Activated T-helper 1 cell treated with anti-CD3 and anti-CD28 coated beads, Interleukin-12 subunit alpha, Interleukin-12 subunit beta, Interleukin-2, Interleukin-4 antibody, amounts not matched to agents 30 ng/mL and 10 ng/mL and 1 ng/mL, durations not matched to agents 14 hours and 24 hours and 36 hours (primary cell): ENCODE data around the gene CD19. TPM values are rescaled to one million over a fixed set of nuclear protein-coding genes. Genes with fewer than 3 reads are reported as not detected.
A peak's percentile ranks its signal among the peaks of the same experiment; 100 is the strongest.
"Not testable (repeated sequence)": the region's sequence is repeated elsewhere in the genome, so short reads cannot be mapped to it uniquely, and the experiment has no call there.

Experiments
- DNase-seq: peaks from one replicate; pipeline ENCODE4 v3.0.0; 2021; ENCODE audit warnings: low spot score
- H3K27ac Mint-ChIP-seq: one replicate; pipeline ENCODE4 v1.8.0; 2021; ENCODE audit warnings: mild to moderate bottlenecking, mixed read lengths
- H3K27me3 Mint-ChIP-seq: one replicate; pipeline ENCODE4 v1.8.0; 2022; ENCODE audit warnings: mild to moderate bottlenecking, moderate library complexity, mixed read lengths; ENCODE audit not compliant: insufficient read depth
- H3K36me3 Mint-ChIP-seq: one replicate; pipeline ENCODE4 v1.8.0; 2021; ENCODE audit warnings: low read depth, mixed read lengths
- H3K4me1 Mint-ChIP-seq: one replicate; pipeline ENCODE4 v1.8.0; 2021; ENCODE audit warnings: low read depth, mixed read lengths
- H3K4me3 Mint-ChIP-seq: one replicate; pipeline ENCODE4 v1.8.0; 2021; ENCODE audit warnings: mild to moderate bottlenecking, moderate library complexity, mixed read lengths
- H3K9me3 Mint-ChIP-seq: one replicate; pipeline ENCODE4 v1.8.0; 2021; ENCODE audit warnings: mixed read lengths
- intact Hi-C: fragments of 100-400 bp; cut with micrococcal nuclease; formaldehyde crosslinking; loops from one replicate; pipeline ENCODE4 v1.15.1; 2024
- total RNA-seq: library from RNA; stranded (reverse); gene quantifications from 2 replicates; pipeline ENCODE4 v1.2.3, GENCODE V29; 2022

CD19 gene
- not detected in 2 replicates for total RNA-seq

- peaks cover 19% of the 10 kb centered on the region for H3K4me1 Mint-ChIP-seq
Observed at GRCh38 chr16:28931801-28932225, at the start of gene CD19. Gene CD19 (plus strand): TSS chr16:28931971. CDS start chr16:28932001, 30 bp downstream.

DNA sequence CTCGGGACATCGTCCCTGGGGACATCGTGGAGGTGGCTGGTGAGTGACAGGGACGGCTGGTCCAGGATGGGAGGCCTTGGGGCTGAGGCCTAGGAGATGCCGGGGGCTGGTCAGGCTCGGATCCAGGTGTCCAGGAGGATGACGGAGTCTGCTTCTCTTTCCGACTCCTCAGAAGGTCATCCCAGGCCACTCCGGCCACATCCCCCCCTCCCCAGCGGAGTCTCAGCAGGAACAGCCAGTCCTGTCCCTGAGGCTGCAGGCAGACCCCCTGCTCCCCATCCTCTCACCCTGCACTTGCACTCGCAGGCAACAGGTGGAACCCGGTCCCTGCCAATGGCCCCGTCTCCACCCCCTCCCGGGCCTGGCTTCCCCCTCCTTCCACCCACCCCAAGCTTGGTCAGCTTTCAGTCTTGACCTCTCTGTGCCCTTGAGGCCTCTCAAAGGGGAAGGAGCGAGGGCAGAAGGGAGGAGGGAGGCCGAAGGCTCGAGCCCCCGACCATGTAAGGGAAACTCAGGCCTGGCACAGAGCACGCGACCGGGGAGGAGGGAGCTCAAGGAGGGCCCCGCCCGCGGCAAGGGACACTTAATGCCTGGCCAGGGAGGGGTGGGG, 49.1 kb upstream of the CD19 start:
- intact Hi-C loops, result no loop called here
- DNase-seq, result no peak
- Mint-ChIP-seq H3K27me3 (peaks cover 2% of the 10 kb centered on the region), H3K9me3 (no peaks in the 10 kb centered on the region), H3K4me1 (peaks cover 18% of the 10 kb centered on the region), H3K27ac (no peak overlapping the region), H3K36me3 (no peaks in the 10 kb centered on the region), H3K4me3 (no peak overlapping the region)

More at GRCh38 chr16:28931801-28932225, at the start of gene CD19:
- Mint-ChIP-seq H3K27me3 (no peaks in the 10 kb centered on the region), H3K9me3 (no peaks in the 10 kb centered on the region), H3K36me3 (peaks cover 2% of the 10 kb centered on the region), H3K4me3 (no peak within 1 kb of the TSS), H3K27ac (no peak within 1 kb of the TSS)
- intact Hi-C loops, result no loop called here
- no peak for DNase-seq

GRCh38 chr16:28883221-28883996, 48.4 kb upstream of the CD19 start:
- peak overlapping the region; percentile 25 for H3K27ac Mint-ChIP-seq
- no peaks in the 10 kb centered on the region for H3K9me3 Mint-ChIP-seq
- intact Hi-C loops, result no loop called here
- no peak for DNase-seq
- peaks cover 2% of the 10 kb centered on the region for H3K27me3 Mint-ChIP-seq
- H3K4me1 Mint-ChIP-seq, result peaks cover 18% of the 10 kb centered on the region
- no peak overlapping the region for H3K4me3 Mint-ChIP-seq
- H3K36me3 Mint-ChIP-seq, result no peaks in the 10 kb centered on the region

DNA sequence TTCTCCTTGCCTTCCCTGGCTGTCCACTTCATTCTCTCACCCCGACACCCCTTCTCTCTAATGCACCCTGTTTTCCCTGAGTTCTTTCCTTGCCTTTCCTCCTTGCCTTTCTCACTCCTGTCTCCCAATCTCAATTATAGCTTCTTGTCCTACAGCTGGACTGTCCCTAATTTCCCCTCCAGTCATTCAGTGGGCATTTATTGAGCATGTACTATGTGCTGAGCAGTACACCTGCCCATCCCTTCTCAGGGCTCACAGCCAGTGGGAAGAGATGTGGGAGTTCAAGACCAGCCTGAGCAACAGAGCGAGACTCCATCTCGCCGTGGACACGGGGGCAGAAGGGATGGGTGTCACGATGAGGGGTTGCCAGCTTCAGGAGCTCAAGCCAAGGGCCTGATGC, 47.7 kb upstream of the CD19 start:
- no peak for DNase-seq
- Mint-ChIP-seq H3K9me3 (no peaks in the 10 kb centered on the region), H3K27ac (peak overlapping the region; percentile 25), H3K4me1 (peaks cover 12% of the 10 kb centered on the region), H3K4me3 (no peak overlapping the region), H3K36me3 (no peaks in the 10 kb centered on the region), H3K27me3 (peaks cover 2% of the 10 kb centered on the region)
- intact Hi-C loops, result no loop called here

DNA sequence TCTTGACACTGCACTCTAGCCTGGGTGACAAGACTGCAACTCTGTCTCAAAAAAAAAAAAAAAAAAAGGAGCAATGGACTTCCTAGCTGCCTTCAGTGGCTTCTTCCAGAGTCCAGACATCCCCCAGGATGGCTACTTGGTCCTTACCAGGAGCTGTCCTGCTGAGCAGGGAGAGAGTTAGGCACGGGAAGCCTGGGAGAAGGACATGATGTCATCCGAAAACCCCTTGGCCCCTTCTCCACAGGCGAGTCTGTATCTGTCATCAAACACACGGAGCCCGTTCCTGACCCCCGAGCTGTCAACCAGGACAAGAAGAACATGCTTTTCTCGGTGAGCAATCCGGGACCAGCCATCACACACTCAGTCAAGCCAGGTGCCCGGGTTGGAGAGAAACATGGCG, 44.8 kb upstream of the CD19 start:
- Mint-ChIP-seq H3K4me1 (no peaks in the 10 kb centered on the region), H3K36me3 (no peaks in the 10 kb centered on the region), H3K4me3 (no peak overlapping the region), H3K9me3 (no peaks in the 10 kb centered on the region), H3K27me3 (no peaks in the 10 kb centered on the region), H3K27ac (no peak overlapping the region)
- intact Hi-C loops, result no loop called here
- DNase-seq, result no peak

DNA sequence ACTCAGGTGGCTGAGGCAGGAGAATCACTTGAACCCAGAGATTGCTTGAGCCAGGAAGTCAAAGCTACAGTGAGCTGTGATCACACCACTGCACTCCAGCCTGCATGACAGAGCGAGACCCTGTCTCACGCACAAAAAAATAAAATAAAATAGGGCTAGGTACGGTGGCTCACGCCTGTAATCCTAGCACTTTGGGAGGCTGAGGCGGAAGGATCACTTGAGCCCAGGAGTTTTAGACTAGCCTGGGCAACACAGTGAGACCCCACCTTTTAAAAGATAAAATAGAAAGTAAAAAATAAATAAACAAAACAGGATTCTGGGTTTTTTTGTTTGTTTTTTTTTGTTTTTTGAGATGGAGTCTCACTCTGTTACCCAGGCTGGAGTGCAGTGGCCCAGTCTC, 41.4 kb upstream of the CD19 start:
- H3K27ac Mint-ChIP-seq, H3K9me3 Mint-ChIP-seq, H3K27me3 Mint-ChIP-seq, intact Hi-C loops, H3K36me3 Mint-ChIP-seq, H3K4me1 Mint-ChIP-seq, H3K4me3 Mint-ChIP-seq, DNase-seq: not testable (repeated sequence)

- H3K36me3 Mint-ChIP-seq, result no peaks in the 10 kb centered on the region
- intact Hi-C loops, result no loop called here
- DNase-seq, result no peak
- H3K27me3 Mint-ChIP-seq, result peaks cover 1% of the 10 kb centered on the region
- no peak overlapping the region for H3K4me3 Mint-ChIP-seq
- H3K27ac Mint-ChIP-seq, result no peak overlapping the region
- H3K4me1 Mint-ChIP-seq, result no peaks in the 10 kb centered on the region
- H3K9me3 Mint-ChIP-seq, result no peaks in the 10 kb centered on the region
Observed at GRCh38 chr16:28891964-28892890, 39.5 kb upstream of the CD19 start.

- Mint-ChIP-seq H3K9me3 (no peaks in the 10 kb centered on the region), H3K27me3 (peaks cover 1% of the 10 kb centered on the region), H3K36me3 (no peaks in the 10 kb centered on the region), H3K27ac (no peak overlapping the region), H3K4me1 (no peaks in the 10 kb centered on the region), H3K4me3 (no peak overlapping the region)
- intact Hi-C loops, result no loop called here
- no peak for DNase-seq
Observed at GRCh38 chr16:28893291-28893690, 38.5 kb upstream of the CD19 start.

GRCh38 chr16:28895609-28896008, 36.2 kb upstream of the CD19 start:
- H3K4me1 Mint-ChIP-seq, result no peaks in the 10 kb centered on the region
- H3K36me3 Mint-ChIP-seq, result no peaks in the 10 kb centered on the region
- intact Hi-C loops, result no loop called here
- no peaks in the 10 kb centered on the region for H3K9me3 Mint-ChIP-seq
- H3K27me3 Mint-ChIP-seq, result peaks cover 1% of the 10 kb centered on the region
- DNase-seq, result no peak
- no peak overlapping the region for H3K4me3 Mint-ChIP-seq
- H3K27ac Mint-ChIP-seq, result no peak overlapping the region

DNA sequence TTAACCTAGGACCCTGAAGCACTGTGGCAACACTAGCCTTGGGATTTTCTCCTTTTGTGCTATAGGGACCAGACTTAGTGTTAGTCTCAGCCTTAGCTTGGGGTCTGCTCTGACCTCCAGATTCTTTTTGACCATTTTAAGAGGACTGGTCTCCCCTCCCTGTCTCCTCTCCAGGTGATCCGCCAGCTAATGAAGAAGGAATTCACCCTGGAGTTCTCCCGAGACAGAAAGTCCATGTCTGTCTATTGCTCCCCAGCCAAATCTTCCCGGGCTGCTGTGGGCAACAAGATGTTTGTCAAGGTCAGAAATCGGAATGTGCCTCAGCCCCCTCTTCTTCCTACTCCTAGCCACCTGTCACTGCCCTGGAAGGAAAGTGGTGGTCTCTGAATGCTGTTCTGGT, 33.9 kb upstream of the CD19 start:
- H3K4me3 Mint-ChIP-seq, result no peak overlapping the region
- H3K27me3 Mint-ChIP-seq, result peaks cover 1% of the 10 kb centered on the region
- no peaks in the 10 kb centered on the region for H3K9me3 Mint-ChIP-seq
- DNase-seq, result no peak
- no peak overlapping the region for H3K27ac Mint-ChIP-seq
- intact Hi-C loops, result no loop called here
- H3K4me1 Mint-ChIP-seq, result no peaks in the 10 kb centered on the region
- H3K36me3 Mint-ChIP-seq, result no peaks in the 10 kb centered on the region

DNA sequence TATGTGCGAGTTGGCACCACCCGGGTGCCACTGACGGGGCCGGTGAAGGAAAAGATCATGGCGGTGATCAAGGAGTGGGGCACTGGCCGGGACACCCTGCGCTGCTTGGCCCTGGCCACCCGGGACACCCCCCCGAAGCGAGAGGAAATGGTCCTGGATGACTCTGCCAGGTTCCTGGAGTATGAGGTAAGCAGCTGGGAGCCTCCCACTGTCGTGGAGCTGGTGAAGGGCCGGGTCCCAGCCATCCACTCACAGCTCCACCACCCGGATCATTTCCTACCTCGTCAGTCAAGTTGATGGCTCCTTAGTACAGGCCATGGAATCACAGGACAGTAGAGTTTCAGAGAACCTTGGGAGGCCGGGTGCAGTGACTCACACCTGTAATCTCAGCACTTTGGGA, 33.5 kb upstream of the CD19 start:
- Mint-ChIP-seq H3K27me3 (peaks cover 1% of the 10 kb centered on the region), H3K27ac (no peak overlapping the region), H3K36me3 (no peaks in the 10 kb centered on the region), H3K9me3 (no peaks in the 10 kb centered on the region), H3K4me3 (no peak overlapping the region), H3K4me1 (no peaks in the 10 kb centered on the region)
- DNase-seq, result no peak
- intact Hi-C loops, result no loop called here

- Mint-ChIP-seq H3K4me3 (no peak overlapping the region), H3K27ac (no peak overlapping the region), H3K36me3 (no peaks in the 10 kb centered on the region), H3K27me3 (peaks cover 1% of the 10 kb centered on the region), H3K9me3 (no peaks in the 10 kb centered on the region), H3K4me1 (no peaks in the 10 kb centered on the region)
- intact Hi-C loops, result no loop called here
- DNase-seq, result no peak
Observed at GRCh38 chr16:28898942-28899341, 32.8 kb upstream of the CD19 start.
